ENCODE measurements around the gene RAB29. TPM values are rescaled to one million over a fixed set of nuclear protein-coding genes. Genes with fewer than 3 reads are reported as not detected.

The RAB29 gene, protein sequence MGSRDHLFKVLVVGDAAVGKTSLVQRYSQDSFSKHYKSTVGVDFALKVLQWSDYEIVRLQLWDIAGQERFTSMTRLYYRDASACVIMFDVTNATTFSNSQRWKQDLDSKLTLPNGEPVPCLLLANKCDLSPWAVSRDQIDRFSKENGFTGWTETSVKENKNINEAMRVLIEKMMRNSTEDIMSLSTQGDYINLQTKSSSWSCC
- 13.4 and 20.6 TPM in 2 replicates for total RNA-seq

DNA sequence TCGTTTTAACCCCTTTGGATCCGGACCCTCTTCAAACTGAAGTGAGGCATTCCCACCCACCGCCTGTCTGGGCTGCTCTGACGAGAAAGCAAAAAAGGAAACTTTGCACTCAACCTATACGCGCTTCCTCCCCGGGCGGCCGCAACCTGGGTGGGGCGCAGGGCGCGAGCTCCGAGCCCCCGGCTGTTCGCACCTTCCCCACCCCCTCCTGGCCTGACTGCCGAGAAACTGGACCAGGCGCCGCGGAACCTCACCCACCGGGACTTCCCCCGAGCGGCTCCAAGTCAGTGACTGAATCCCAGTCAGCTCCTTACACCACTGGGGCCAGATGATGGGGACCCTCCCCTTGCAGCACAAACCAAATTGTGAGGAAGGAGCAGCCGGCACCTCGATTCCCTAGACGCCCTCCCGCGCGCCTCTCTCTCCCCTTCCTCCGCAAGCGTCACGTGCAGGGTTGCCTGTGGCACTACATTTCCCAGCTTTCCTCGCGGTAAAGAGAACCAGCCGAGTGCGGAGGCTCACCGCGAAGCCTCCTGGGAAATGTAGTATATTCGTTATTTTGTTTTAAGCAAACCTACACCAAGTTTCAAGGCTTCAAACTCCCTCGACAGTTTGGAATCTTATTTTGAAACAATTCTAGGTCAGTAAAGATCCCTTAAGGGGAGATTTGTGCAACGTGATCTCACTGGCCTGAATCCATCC is at the start of gene RAB29:
Gene RAB29, minus strand, starts transcription at position 468 of the 702 bp plus-strand sequence. CDS start 526 bp downstream, outside the sequence.

DNA sequence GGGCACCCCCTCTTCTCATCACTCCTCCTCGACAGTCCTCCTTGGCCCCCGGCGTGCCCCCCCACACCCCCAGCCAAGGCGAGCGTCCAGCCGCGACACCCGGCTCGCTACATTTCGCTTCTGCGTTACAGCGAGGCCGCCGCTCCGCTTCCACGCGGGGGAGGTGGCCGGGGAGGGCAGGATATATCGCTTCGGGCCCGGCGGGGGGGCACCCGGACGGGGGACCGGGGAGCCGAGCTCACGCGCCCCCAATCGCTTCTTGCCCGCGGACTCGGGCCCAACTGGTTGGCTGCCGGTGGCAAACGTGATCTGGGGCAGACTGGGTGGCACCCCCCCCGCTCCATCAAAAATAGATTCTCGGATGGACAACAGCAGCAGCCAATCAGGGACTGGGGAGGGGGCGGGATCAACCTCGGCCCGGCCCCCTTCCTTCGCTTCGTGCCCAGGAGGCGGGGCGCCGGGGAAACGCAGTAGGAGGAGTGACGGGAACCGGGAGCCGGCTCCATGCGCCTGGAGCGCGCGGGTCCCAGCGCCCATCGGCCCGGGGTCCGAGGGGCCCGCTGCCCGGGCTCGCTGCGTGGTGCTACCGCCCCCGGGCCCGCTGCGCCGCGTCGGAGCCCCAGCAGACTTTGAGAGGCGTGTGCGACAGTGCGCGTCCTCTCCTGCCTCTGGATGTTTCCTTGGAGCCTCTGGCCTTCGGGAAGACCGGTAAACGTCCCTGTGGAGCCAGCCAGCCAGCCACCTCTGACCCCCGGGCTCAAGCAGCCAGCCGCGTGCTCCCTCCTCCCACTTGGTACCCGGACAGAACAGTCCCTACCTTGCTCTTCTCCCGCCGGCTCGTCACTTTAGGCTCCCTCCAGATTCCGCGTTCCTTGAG is 37.8 kb upstream of the RAB29 start, which contains the start of gene SLC41A1:
Gene SLC41A1, minus strand, starts transcription at position 321 of the 877 bp plus-strand sequence. CDS start 2,757 bp downstream, outside the sequence.

DNA sequence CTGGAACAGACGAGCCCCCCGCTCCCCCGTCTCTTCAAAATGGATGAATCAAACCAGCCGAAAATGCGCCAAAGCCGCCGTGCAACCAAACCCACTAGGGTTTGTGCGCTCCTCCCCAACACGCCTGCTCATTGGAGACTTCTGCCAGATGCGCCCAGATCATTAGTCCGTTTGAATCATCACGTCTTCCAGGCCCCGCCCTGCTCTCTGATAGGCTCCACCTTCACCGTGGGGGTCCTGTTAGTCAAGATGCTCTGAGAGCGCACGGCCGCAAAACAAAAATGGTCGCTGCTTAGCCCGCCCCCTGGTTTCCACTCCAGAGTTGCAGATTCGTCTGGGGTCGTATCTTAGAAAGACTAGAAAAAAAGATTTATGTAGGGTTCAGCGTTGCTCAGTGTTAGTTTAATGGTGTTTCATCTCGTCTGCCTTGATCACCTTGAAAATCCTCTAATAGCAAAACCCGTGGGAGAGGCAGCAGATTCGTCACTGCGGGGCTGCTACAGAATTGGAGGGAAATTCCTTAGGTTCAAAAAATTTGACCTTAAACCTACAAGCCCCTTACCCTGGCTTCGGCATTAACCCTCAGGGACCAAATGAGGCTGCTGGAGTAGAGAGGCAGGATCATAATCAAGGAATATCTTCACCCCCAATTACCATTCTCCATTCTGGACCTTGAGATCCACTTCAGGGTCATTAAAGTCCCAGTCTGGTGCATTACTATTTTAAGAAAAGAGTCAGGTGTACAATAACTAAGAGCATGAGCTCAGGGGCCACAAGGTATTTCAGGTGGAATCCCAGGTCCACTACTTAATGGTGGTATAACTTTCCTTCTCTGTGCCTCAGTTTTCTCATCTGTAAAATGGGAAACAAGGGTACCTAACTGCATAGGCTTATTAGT is 24.9 kb downstream of the RAB29 start, which contains the start of gene NUCKS1:
Gene NUCKS1, minus strand, starts transcription at position 45 of the 898 bp plus-strand sequence. CDS start 209 bp downstream, outside the sequence.

Other genes with a start within 250 kb of the RAB29 start
- 11.9 and 15.2 TPM in 2 replicates for gene ELK4, start 143.5 kb downstream of the RAB29 start, total RNA-seq
- gene SLC45A3, start 95.0 kb downstream of the RAB29 start, total RNA-seq, result 6.0 and 6.2 TPM in 2 replicates
- 67.5 and 81.3 TPM in 2 replicates for gene NUCKS1, start 25.3 kb downstream of the RAB29 start, total RNA-seq
- 15.7 and 29.8 TPM in 2 replicates for gene SLC41A1, start 37.7 kb upstream of the RAB29 start, total RNA-seq
- not detected in 2 replicates for gene PM20D1, start 74.7 kb upstream of the RAB29 start, total RNA-seq
- under 0.01 TPM in 1 of 2 replicates, not detected in the other for gene SLC26A9, start 168.0 kb upstream of the RAB29 start, total RNA-seq
- 3.1 and 8.6 TPM in 2 replicates for gene RAB7B, start 227.9 kb upstream of the RAB29 start, total RNA-seq
- not detected in 2 replicates for gene CTSE, start 248.4 kb upstream of the RAB29 start, total RNA-seq

Data from cardiac atrium fibroblast (primary cell).